Measurements from ENCODE around the gene ZNF618.

DNA sequence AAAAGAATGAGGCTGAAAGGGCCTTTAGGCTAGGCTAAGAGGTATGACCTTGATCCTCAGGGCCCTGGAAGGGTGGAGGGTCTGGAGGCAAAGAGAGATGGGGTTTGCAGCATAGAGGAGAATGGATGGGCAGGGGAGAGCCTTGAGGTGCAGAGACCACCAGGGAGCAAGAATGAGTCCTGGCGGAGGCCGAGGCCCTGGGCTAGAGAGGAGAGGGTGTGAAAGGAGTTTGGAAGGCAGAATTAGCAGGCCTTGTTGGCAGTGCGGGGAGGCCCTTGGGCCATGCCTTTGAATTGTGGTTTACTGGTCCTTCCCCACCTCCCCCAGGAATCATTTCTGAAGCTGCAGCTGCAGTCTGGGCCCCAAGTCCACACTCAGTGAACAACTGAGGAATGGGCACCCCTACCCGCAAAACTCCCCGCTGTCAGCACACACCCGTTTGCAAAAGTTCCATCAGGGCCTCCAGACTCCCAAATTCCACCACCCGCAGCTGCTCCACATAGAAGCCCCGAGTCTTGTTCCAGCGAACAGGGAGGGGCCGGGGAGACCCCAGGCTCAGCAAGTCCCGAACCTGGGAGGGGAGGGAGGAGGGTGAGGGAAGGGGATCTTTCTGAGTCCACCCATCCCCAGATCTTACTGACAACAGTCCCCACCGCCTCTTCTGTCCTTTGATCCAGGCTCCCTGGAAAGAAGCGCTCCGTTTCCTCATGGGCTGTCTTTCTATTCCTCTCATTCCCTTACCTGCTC is 220.9 kb downstream of the ZNF618 start:
- TF ChIP-seq POLR2AphosphoS5 (IDR thresholded peaks at IDR 0.05) (no peak), EP300 (IDR thresholded peaks at IDR 0.05) (no peak)
- TF ChIP-seq, protein P1, sequence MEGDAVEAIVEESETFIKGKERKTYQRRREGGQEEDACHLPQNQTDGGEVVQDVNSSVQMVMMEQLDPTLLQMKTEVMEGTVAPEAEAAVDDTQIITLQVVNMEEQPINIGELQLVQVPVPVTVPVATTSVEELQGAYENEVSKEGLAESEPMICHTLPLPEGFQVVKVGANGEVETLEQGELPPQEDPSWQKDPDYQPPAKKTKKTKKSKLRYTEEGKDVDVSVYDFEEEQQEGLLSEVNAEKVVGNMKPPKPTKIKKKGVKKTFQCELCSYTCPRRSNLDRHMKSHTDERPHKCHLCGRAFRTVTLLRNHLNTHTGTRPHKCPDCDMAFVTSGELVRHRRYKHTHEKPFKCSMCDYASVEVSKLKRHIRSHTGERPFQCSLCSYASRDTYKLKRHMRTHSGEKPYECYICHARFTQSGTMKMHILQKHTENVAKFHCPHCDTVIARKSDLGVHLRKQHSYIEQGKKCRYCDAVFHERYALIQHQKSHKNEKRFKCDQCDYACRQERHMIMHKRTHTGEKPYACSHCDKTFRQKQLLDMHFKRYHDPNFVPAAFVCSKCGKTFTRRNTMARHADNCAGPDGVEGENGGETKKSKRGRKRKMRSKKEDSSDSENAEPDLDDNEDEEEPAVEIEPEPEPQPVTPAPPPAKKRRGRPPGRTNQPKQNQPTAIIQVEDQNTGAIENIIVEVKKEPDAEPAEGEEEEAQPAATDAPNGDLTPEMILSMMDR (IDR thresholded peaks at IDR 0.05): no peak
